HG02763 (cell line): ENCODE measurements around the gene NDEL1.
"Not testable (repeated sequence)": the region's sequence is repeated elsewhere in the genome, so short reads cannot be mapped to it uniquely, and the experiment has no call there.

Experiments
- ATAC-seq: cut with Tn5 transposase; IDR thresholded peaks from one replicate; pipeline ENCODE4 v1.9.1; 2021; ENCODE audit warnings: mild to moderate bottlenecking, moderate library complexity; ENCODE audit not compliant: unreplicated experiment

NDEL1 gene

GRCh38 chr17:8435245-8436168, at the start of gene NDEL1:
Gene NDEL1 (plus strand): TSS chr17:8435884. CDS start chr17:8444272, 8,388 bp downstream.
- ATAC-seq: peak; percentile 97

- ATAC-seq: no peak
These were observed 48.8 kb upstream of the NDEL1 start for GRCh38 chr17:8386841-8387240.

GRCh38 chr17:8387914-8388651, 47.6 kb upstream of the NDEL1 start:
- ATAC-seq: no peak

GRCh38 chr17:8391711-8392110, 44.0 kb upstream of the NDEL1 start:
- no peak for ATAC-seq

- ATAC-seq: no peak
These were observed 43.4 kb upstream of the NDEL1 start for GRCh38 chr17:8392274-8392673.

GRCh38 chr17:8392674-8393469, 42.8 kb upstream of the NDEL1 start:
- ATAC-seq: no peak

GRCh38 chr17:8393470-8394231, 42.0 kb upstream of the NDEL1 start:
- ATAC-seq: no peak

- not testable (repeated sequence) for ATAC-seq
These were observed 41.2 kb upstream of the NDEL1 start for GRCh38 chr17:8394497-8394896.

GRCh38 chr17:8397636-8398035, 38.0 kb upstream of the NDEL1 start, which contains the start of gene RNF222:
Gene RNF222 (minus strand): TSS chr17:8397827. CDS start chr17:8393461, 4,366 bp downstream.
- no peak for ATAC-seq

GRCh38 chr17:8398980-8399379, 36.7 kb upstream of the NDEL1 start:
- ATAC-seq: no peak

- ATAC-seq: no peak
These were observed 34.6 kb upstream of the NDEL1 start for GRCh38 chr17:8401107-8401506.

GRCh38 chr17:8402921-8403536, 32.7 kb upstream of the NDEL1 start:
- no peak for ATAC-seq

- ATAC-seq: no peak
These were observed 30.1 kb upstream of the NDEL1 start for GRCh38 chr17:8405499-8406016.

GRCh38 chr17:8406174-8406573, 29.5 kb upstream of the NDEL1 start:
- no peak for ATAC-seq

- no peak for ATAC-seq
These were observed 27.3 kb upstream of the NDEL1 start for GRCh38 chr17:8408371-8408770.

- ATAC-seq: no peak
These were observed 25.5 kb upstream of the NDEL1 start for GRCh38 chr17:8409966-8410882.

- ATAC-seq: no peak
These were observed 24.8 kb upstream of the NDEL1 start for GRCh38 chr17:8410883-8411238.

- no peak for ATAC-seq
These were observed 23.6 kb upstream of the NDEL1 start for GRCh38 chr17:8412089-8412488.

- no peak for ATAC-seq
These were observed 22.4 kb upstream of the NDEL1 start for GRCh38 chr17:8413328-8413727.
